Smooth muscle cell (in vitro differentiated cells): Measurements from ENCODE around the gene ANKRD2. TPM values are rescaled to one million over a fixed set of nuclear protein-coding genes. Genes with fewer than 3 reads are reported as not detected.

Experiments used
- DNase-seq: peaks from one replicate; lab custom pipeline; 2025; ENCODE audit not compliant: unreplicated experiment; lab: John Stamatoyannopoulos, UW
- H2AFZ ChIP-seq: fragments of 200-600 bp; sonication (generic); 2 replicates; pipeline ENCODE4 v1.6.0; 2016; ENCODE audit warnings: antibody characterized with exemption, low read depth, mild to moderate bottlenecking
- H3F3A ChIP-seq: fragments of 200-600 bp; sonication (generic); 2 replicates; pipeline ENCODE4 v1.6.0; 2017; ENCODE audit warnings: antibody characterized with exemption, low read depth
- H3K27ac ChIP-seq: fragments of 200-600 bp; sonication (generic); 2 replicates; pipeline ENCODE4 v1.5.1; 2016; ENCODE audit warnings: low read depth, mild to moderate bottlenecking
- H3K27me3 ChIP-seq: fragments of 200-600 bp; sonication (generic); 2 replicates; pipeline ENCODE4 v1.6.1; 2016; ENCODE audit warnings: low read depth, mild to moderate bottlenecking
- H3K36me3 ChIP-seq: fragments of 200-600 bp; sonication (generic); 2 replicates; pipeline ENCODE4 v1.5.1; 2016; ENCODE audit warnings: low read depth
- H3K4me1 ChIP-seq: fragments of 200-600 bp; sonication (generic); 2 replicates; pipeline ENCODE4 v1.5.1; 2016; ENCODE audit warnings: low read depth
- H3K4me2 ChIP-seq: fragments of 200-600 bp; sonication (generic); 2 replicates; pipeline ENCODE4 v1.6.0; 2016; ENCODE audit warnings: mild to moderate bottlenecking
- H3K4me3 ChIP-seq: fragments of 200-600 bp; sonication (generic); 2 replicates; pipeline ENCODE4 v1.5.1; 2016; ENCODE audit warnings: mild to moderate bottlenecking
- H3K79me2 ChIP-seq: fragments of 200-600 bp; sonication (generic); 2 replicates; pipeline ENCODE4 v1.6.0; 2016; ENCODE audit warnings: low read depth, mild to moderate bottlenecking
- H3K9ac ChIP-seq: fragments of 200-600 bp; sonication (generic); 2 replicates; pipeline ENCODE4 v1.6.0; 2016; ENCODE audit warnings: low read depth
- H3K9me3 ChIP-seq: fragments of 200-600 bp; sonication (generic); replicated peaks from 2 replicates; pipeline ENCODE4 v1.5.1; 2016; ENCODE audit warnings: low read depth
- H4K20me1 ChIP-seq: fragments of 200-600 bp; sonication (generic); 2 replicates; pipeline ENCODE4 v1.6.0; 2016; ENCODE audit warnings: low read depth
- CTCF ChIP-seq: fragments of 200-600 bp; sonication (generic); IDR thresholded peaks from 2 replicates; pipeline ENCODE4 v1.5.1; 2017; ENCODE audit warnings: borderline replicate concordance, mild to moderate bottlenecking, antibody characterized with exemption; ENCODE audit not compliant: insufficient read depth, poor library complexity, severe bottlenecking
- WGBS: methylation state at CpG from one replicate; pipeline ENCODE4 v1.1.7; 2016; ENCODE audit warnings: low lambda C conversion rate; 5-methylcytosine and 5-hydroxymethylcytosine counted together
- polyA plus RNA-seq: library from polyadenylated mRNA; unstranded; fragments of >200 nt; fragmentation: Nextera tagmentation; extraction: Ambion mirVana; gene quantifications from 2 replicates; pipeline ENCODE4 v1.2.1, GENCODE V29; 2016
- total RNA-seq: library from RNA; depleted of rRNA; stranded (reverse); fragments of >200 nt; gene quantifications from 2 replicates; pipeline ENCODE4 v1.2.3, GENCODE V29; 2014

The ANKRD2 gene
- total and polyA plus RNA-seq, 2 experiments from 2014 or later = 0.30 TPM; not detected in 1

GRCh38 chr10:97566336-97566996 is 6.1 kb upstream of the ANKRD2 start:
- Histone ChIP-seq H3K36me3 (no peaks in the 10 kb centered on the region), H3F3A (peaks cover 4% of the 10 kb centered on the region), H2AFZ (no peak overlapping the region), H3K9ac (no peak overlapping the region), H4K20me1 (peaks cover 23% of the 10 kb centered on the region), H3K79me2 (peaks cover 28% of the 10 kb centered on the region), H3K4me2 (no peak overlapping the region), H3K9me3 (no peaks in the 10 kb centered on the region), H3K27me3 (no peaks in the 10 kb centered on the region), H3K4me1 (no peaks in the 10 kb centered on the region), H3K4me3 (no peak overlapping the region), H3K27ac (no peak overlapping the region)
- DNase-seq = no peak
- TF ChIP-seq CTCF = no peak
- 93% methylated on average over 2 of the region's 2 CpGs for WGBS

- peaks cover 6% of the 10 kb centered on the region for H3K4me1 ChIP-seq
- TF ChIP-seq CTCF = no peak
- H3K4me2 ChIP-seq = no peak overlapping the region
- H3K27me3 ChIP-seq = no peaks in the 10 kb centered on the region
- no peaks in the 10 kb centered on the region for H3K36me3 ChIP-seq
- H3K79me2 ChIP-seq = peaks cover 18% of the 10 kb centered on the region
- no peaks in the 10 kb centered on the region for H3K9me3 ChIP-seq
- H3K27ac ChIP-seq = no peak overlapping the region
- no peak overlapping the region for H3K9ac ChIP-seq
- H2AFZ ChIP-seq = no peak overlapping the region
- H4K20me1 ChIP-seq = peaks cover 23% of the 10 kb centered on the region
- no peak overlapping the region for H3K4me3 ChIP-seq
- H3F3A ChIP-seq = peaks cover 5% of the 10 kb centered on the region
- DNase-seq = no peak
- 97% methylated on average over 15 of the region's 15 CpGs for WGBS
These were observed 4.7 kb upstream of the ANKRD2 start for GRCh38 chr10:97567891-97568290.

- Histone ChIP-seq H3K36me3 (no peaks in the 10 kb centered on the region), H3K9me3 (no peaks in the 10 kb centered on the region), H4K20me1 (peaks cover 16% of the 10 kb centered on the region), H3K4me1 (peaks cover 7% of the 10 kb centered on the region), H3K79me2 (peaks cover 9% of the 10 kb centered on the region), H3K27ac (no peak overlapping the region), H3K4me2 (no peak overlapping the region), H3F3A (peaks cover 5% of the 10 kb centered on the region), H3K27me3 (no peaks in the 10 kb centered on the region), H3K4me3 (no peak overlapping the region), H2AFZ (no peak overlapping the region), H3K9ac (no peak overlapping the region)
- 97% methylated on average over 29 of the region's 33 CpGs for WGBS
- DNase-seq = no peak
- TF ChIP-seq CTCF = no peak
These were observed 2.3 kb upstream of the ANKRD2 start for GRCh38 chr10:97570146-97570788.
